ENCODE measurements around the gene PMM2.
"Not testable (repeated sequence)": the region's sequence is repeated elsewhere in the genome, so short reads cannot be mapped to it uniquely, and the experiment has no call there.

Gene PMM2

DNA sequence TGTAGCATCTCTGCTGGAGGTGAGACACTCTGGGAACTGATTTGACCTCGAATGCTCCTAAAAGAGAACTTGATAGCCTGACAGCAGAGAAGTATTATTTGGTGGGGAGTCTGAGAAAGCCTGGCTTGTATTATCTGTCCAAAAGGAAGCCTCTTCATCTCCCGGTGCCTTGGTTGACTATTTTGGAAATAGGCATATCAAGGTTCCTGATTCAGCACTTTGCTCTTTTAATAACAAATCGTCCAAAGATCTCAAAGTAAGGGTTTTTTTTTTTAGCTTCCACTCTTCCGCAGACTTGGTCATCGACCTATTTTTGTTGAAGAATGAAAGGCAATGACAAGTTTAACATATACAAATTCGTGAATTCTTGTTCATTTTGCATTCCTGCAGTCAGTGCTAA lies 15.0 kb upstream of the PMM2 start:
- no peak for DNase-seq (ENCODE audit: low read depth in 2 of 2)

GRCh38 chr16:8785408-8785807 lies 12.2 kb upstream of the PMM2 start:
- DNase-seq (ENCODE audit: low read depth in 2 of 2): no peak

GRCh38 chr16:8786316-8786715 lies 11.3 kb upstream of the PMM2 start:
- DNase-seq (ENCODE audit: low read depth in 2 of 2): not testable (repeated sequence)

GRCh38 chr16:8788578-8789172 lies 9.0 kb upstream of the PMM2 start:
- no peak for DNase-seq (ENCODE audit: low read depth in 2 of 2)

- no peak for DNase-seq (ENCODE audit: low read depth in 2 of 2)
Measured at GRCh38 chr16:8795091-8795490, 2.5 kb upstream of the PMM2 start.

DNA sequence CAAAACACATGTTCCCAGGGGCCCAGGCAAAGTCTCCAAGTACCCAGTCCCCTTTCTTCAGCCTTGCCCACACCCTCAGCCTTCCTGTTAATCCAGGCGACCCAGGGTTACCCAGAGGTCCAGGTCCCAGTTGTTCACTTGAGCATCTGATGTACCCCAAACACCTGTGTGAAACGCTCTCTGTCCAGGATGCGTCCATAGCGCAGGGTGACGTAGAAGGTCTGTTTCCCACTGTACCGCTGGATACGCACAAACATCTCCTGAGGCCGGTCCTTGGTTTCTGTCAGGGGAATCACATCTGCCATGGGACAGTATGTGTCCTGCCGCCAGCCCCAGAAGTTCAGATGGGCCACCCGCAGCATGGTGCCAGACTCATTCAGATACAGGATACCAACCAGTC lies 1.8 kb upstream of the PMM2 start:
- DNase-seq (ENCODE audit: low read depth in 2 of 2): no peak

GRCh38 chr16:8796469-8797363 lies 923 bp upstream of the PMM2 start:
- no peak for DNase-seq (ENCODE audit: low read depth in 2 of 2)

GRCh38 chr16:8798174-8798527 lies 512 bp downstream of the PMM2 start:
- DNase-seq (ENCODE audit: low read depth in 2 of 2): no peak

DNA sequence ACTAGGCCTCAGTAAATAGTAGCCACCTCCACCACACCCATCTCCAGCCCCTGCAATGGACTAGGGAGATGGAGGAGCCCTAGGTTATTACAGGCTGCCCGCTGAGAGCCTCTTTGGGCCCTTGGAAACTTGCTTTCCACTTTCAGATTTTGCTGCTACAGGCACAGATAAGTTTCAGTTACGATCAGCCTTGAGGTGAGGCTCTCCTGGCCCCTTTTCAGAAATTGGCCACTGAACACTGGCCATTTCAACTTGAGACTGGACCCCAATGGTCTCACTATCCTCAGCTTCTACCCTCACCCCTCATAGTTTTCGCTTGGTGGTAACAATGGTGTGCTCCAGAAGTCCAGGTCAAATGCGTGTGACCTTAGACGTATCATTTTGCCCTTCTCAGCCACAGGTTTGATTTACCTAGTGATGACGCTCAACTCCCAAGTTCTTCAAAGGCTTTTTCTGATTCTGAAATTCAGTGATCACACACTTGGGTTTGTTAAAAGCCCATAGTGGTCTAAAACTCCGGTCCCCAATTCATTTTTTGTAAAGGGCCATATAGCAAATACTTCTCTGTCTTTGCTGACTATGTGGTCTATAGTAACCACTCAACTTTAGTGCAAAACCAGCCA lies 1.0 kb downstream of the PMM2 start:
- DNase-seq (ENCODE audit: low read depth in 2 of 2): no peak

- no peak for DNase-seq (ENCODE audit: low read depth in 2 of 2)
Measured at GRCh38 chr16:8801701-8802100, 4.1 kb downstream of the PMM2 start.

DNA sequence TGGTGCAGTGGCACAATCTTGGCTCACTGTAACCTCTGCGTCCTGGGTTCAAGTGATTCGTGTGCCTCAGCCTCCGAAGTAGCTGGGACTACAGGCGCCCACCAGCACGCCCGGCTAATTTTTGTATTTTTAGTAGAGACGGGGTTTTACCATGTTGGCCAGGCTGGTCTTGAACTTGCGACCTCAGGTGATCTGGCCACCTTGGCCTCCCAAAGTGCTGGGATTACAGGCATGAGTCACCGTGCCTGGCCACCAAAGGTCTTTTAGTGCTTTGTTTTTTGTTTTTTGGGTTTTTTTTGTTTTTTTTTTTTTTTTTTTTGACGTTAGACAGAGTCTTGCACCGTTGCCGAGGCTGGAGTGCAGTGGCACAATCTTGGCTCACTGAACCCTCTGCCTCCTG lies 6.1 kb downstream of the PMM2 start:
- DNase-seq (ENCODE audit: low read depth in 2 of 2): not testable (repeated sequence)

GRCh38 chr16:8804313-8804712 lies 6.7 kb downstream of the PMM2 start:
- no peak for DNase-seq (ENCODE audit: low read depth in 2 of 2)

DNA sequence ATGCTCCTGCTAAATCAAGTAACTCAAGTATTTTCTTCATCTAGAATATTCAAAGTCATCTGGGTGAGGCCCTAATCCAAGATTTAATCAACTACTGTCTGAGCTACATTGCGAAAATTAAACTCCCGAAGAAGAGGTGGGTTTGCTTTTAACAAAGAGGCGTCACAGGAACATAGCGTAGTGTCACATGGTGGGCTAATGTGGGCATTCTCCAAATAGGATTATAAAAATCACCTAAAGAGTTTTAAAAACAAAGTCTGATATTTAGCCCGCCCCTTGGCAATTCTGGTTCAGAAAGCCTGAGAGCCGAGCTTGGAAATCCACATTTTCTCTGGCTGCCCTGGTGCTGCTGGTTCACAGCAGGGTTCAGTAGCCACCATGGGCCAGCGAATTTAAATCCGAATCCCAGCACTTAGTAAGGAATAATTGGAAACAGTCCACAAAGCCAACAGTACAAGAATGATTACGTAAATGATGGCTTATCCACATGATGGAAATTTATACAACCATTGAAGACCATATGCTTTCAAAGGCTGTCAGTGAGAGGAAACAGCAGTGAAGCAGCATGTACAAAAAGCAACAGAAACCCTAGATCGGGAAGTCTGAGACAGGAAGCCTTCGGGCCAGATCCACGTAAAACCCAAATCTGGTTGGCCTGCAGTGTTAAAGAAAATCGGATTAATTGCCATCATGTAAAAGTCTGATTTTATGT lies 8.8 kb downstream of the PMM2 start:
- no peak for DNase-seq (ENCODE audit: low read depth in 2 of 2)

DNA sequence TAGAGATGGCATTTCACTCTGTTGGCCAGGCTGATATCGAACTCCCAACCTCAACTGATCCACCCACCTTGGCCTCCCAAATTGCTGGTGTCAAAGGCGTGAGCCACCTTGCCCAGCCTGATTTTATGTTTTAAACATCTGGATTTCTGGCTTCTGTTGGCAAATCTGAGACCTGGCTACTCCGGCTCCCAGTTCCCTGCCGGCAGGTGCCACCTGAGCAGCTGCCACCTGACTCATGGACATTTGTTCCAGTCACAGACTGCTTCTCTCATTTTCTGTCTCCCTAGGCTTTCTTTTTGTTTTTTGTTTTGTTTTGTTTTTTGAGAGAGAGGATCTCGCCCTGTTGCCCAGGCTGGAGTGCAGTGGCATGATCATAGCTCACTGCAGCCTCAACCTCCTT lies 9.6 kb downstream of the PMM2 start:
- no peak for DNase-seq (ENCODE audit: low read depth in 2 of 2)

DNA sequence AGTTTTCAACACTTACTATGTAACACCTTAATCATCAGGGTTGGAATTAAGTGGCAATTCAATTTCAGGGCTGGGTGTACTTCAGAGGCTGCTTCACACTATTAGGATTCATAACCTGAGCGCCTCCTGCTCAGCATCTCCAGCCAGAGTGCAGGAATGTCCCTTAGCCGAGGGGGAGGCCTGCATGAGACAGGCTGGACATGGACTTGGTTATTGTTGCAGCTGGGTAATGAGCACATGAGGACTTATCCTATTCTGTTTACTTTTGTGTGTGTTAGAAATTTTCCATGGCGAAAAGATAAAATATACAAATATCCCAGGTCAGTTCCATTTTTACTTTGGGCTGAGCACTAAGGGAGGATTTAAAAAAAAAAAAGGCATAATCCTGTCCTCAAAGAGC lies 10.4 kb downstream of the PMM2 start:
- no peak for DNase-seq (ENCODE audit: low read depth in 2 of 2)

DNA sequence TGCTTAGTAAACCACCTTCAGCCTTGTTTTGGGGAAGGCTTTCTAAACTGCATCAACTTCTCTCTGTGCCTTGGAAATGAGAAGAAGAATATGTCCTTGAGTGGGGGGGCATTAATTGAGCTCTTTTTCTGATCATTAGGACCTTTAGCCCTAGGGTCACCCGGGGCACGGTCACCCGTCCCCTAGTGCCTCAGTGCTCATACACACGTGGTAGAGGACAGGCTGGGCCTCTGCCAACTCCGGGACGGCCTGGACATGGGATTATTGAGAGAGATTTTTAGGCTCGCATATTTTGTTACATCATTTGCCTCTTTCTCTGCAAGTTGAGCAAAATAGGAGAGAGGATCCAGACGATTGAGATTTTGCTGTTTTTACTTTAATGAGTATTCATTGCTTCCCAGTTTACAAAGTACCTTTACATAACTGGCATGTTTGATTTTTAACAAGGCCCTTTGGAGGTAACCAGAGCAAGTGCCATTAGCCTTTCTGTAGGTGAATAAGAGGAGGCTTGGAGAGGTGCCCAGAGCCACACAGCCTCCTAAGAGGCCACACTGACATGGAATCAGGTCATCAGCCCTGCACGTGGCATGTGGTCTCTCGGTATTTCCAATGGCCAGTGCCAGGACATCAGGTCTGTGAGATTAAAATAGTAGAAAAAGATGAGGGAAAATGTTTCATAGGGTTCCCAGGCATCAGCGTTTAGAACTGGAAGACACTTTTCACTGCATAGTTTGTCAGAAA lies 11.1 kb downstream of the PMM2 start:
- DNase-seq (ENCODE audit: low read depth in 2 of 2): no peak

GRCh38 chr16:8812162-8812843 lies 14.7 kb downstream of the PMM2 start:
- DNase-seq (ENCODE audit: low read depth in 2 of 2): no peak

DNA sequence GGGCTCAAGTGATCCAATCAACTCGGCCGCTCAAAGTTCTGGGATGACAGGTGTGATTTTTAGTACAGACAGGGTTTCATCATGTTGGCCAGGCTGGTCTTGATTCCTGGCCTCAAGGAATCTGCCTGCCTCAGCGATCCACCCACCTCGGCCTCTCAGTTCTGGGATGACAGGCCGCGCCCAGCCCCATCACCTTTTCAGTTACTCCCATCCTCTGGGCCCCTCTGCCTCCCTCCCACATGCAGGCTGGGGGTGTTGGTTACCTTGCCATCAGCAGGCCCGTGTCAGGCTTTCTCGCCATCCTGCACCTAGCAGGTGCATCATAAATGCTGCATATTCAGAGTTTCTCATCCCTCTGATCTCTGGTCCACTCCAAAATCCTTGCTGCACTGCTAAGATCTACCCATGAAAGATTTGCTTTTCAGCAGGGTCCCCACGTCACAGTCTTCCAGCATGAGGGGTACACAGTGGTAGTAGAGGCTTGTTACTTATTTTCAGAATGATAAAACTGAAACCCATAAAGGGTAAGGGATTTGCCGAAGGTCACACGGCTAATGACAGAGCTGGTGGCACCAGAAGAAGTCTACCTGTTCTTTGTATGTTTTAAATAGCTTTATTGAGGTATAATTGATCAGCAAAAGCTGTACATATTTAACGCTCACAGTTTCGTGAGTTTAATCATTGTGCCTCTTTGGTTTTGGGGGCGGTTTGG lies 16.6 kb downstream of the PMM2 start:
- no peak for DNase-seq (ENCODE audit: low read depth in 2 of 2)

GRCh38 chr16:8816967-8817655 lies 19.5 kb downstream of the PMM2 start:
- DNase-seq (ENCODE audit: low read depth in 2 of 2): no peak
